Measurements from ENCODE around the gene AHCTF1. TPM values are rescaled to one million over a fixed set of nuclear protein-coding genes. Genes with fewer than 3 reads are reported as not detected.

Gene AHCTF1
- total RNA-seq, 6 donors from 2014 or later, result 22.2 to 40.9 (median 29.7) TPM

GRCh38 chr1:246934765-246935164, 3.0 kb upstream of the AHCTF1 start:
- Histone ChIP-seq H3K4me3 (no peak overlapping the region), H3K36me3 (no peaks in the 10 kb centered on the region), H3K27me3 (no peaks in the 10 kb centered on the region), H3K9me3 (no peaks in the 10 kb centered on the region), H3K4me1 (peaks cover 11 to 14% (median 13%) of the 10 kb centered on the region in 4 donors), H3K27ac (no peak overlapping the region)
- TF ChIP-seq POLR2A (IDR thresholded peaks at IDR 0.05) (no peak), EP300 (IDR thresholded peaks at IDR 0.05) (no peak), CTCF (IDR thresholded peaks at IDR 0.05) (no peak), POLR2AphosphoS5 (IDR thresholded peaks at IDR 0.05) (no peak)
- 93 to 94% methylated on average over 1 of the region's 1 CpG for WGBS, 2 donors
- ATAC-seq (ENCODE audit: low FRiP score in 2 of 2) (no peak), DNase-seq (no peak)

- TF ChIP-seq EP300 (IDR thresholded peaks at IDR 0.05) (no peak), CTCF (IDR thresholded peaks at IDR 0.05) (no peak), POLR2A (IDR thresholded peaks at IDR 0.05) (no peak), POLR2AphosphoS5 (IDR thresholded peaks at IDR 0.05) (no peak)
- Histone ChIP-seq H3K4me3 (no peak overlapping the region), H3K9me3 (no peaks in the 10 kb centered on the region), H3K27ac (no peak overlapping the region), H3K27me3 (no peaks in the 10 kb centered on the region), H3K4me1 (peaks cover 19 to 23% (median 21%) of the 10 kb centered on the region in 4 donors), H3K36me3 (peaks cover 0 to 2% (median 0%) of the 10 kb centered on the region in 4 donors)
- no peak for ATAC-seq (ENCODE audit: low FRiP score in 2 of 2)
- 66 to 77% methylated on average over 2 of the region's 2 CpGs for WGBS, 2 donors
- no peak for DNase-seq
Observed at GRCh38 chr1:246933893-246934292, 2.1 kb upstream of the AHCTF1 start.

- H3K4me3 ChIP-seq, result peak overlapping the region; percentile 2 to 96 (median 90)
- peak overlapping the region in 3 of 4 donors; percentile 97 for H3K27ac ChIP-seq
- DNase-seq, result no peak
- WGBS, 2 donors, result 17 to 19% methylated on average over 8 of the region's 8 CpGs
- no peaks in the 10 kb centered on the region for H3K27me3 ChIP-seq
- TF ChIP-seq POLR2AphosphoS5 (IDR thresholded peaks at IDR 0.05), result no peak
- no peak for TF ChIP-seq POLR2A (IDR thresholded peaks at IDR 0.05)
- TF ChIP-seq EP300 (IDR thresholded peaks at IDR 0.05), result no peak
- TF ChIP-seq CTCF (IDR thresholded peaks at IDR 0.05), result no peak
- H3K36me3 ChIP-seq, result peaks cover 0 to 5% (median 0%) of the 10 kb centered on the region in 4 donors
- no peak for ATAC-seq (ENCODE audit: low FRiP score in 2 of 2)
- no peaks in the 10 kb centered on the region for H3K9me3 ChIP-seq
- H3K4me1 ChIP-seq, result peaks cover 19 to 24% (median 23%) of the 10 kb centered on the region in 4 donors
Observed at GRCh38 chr1:246932366-246932700, 585 bp upstream of the AHCTF1 start.

GRCh38 chr1:246930830-246931548, 759 bp downstream of the AHCTF1 start:
- ATAC-seq (ENCODE audit: low FRiP score in 2 of 2) (peak; percentile 13 to 46), DNase-seq (peak; percentile 59 to 93)
- no peaks in the 10 kb centered on the region for H3K27me3 ChIP-seq
- peaks cover 19 to 24% (median 23%) of the 10 kb centered on the region in 4 donors for H3K4me1 ChIP-seq
- TF ChIP-seq POLR2A (IDR thresholded peaks at IDR 0.05) (no peak), POLR2AphosphoS5 (IDR thresholded peaks at IDR 0.05) (peak in 1 of 2 donors; percentile 19), CTCF (IDR thresholded peaks at IDR 0.05) (peak in 3 of 6 experiments; percentile 24 to 34 (median 29)), EP300 (IDR thresholded peaks at IDR 0.05) (no peak)
- WGBS, 2 donors, result 1% methylated on average over 8 to 39 of the region's 76 CpGs
- H3K9me3 ChIP-seq, result no peaks in the 10 kb centered on the region
- H3K4me3 ChIP-seq, result peak overlapping the region; percentile 87 to 99 (median 94)
- peaks cover 0 to 11% (median 0%) of the 10 kb centered on the region in 4 donors for H3K36me3 ChIP-seq
- H3K27ac ChIP-seq, result peak overlapping the region; percentile 97 to 98 (median 97)
